ENCODE data around the gene GLE1.

GRCh38 chr9:128512820-128513219 is 8.3 kb downstream of the GLE1 start:
- TF ChIP-seq POLR2AphosphoS5 (IDR thresholded peaks at IDR 0.05) (no peak), POLR2A (IDR thresholded peaks at IDR 0.05) (no peak), CTCF (IDR thresholded peaks at IDR 0.05) (no peak)

All from stomach (tissue), 4 donors.